ENCODE results near the gene GMDS.

Gene GMDS

DNA sequence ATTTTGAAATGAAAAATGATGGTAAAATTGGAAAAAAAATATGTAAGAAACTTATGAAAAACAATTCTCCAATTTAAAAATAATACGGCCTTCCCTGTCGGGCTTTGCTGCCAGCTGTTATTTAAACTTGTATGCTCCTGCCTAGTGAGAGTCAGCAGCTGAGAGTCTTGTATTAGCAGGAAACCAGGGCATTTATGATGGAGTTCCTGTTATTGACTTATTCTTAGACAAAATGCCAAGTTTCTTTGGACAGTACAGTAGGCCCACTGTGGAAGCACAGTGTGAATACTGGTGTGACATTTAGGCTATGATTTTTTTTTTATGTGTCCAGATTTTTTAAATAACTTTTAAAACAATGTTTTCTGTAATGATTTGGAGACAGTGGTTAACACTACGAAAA, 42.1 kb downstream of the GMDS start:
- no peak for DNase-seq

DNA sequence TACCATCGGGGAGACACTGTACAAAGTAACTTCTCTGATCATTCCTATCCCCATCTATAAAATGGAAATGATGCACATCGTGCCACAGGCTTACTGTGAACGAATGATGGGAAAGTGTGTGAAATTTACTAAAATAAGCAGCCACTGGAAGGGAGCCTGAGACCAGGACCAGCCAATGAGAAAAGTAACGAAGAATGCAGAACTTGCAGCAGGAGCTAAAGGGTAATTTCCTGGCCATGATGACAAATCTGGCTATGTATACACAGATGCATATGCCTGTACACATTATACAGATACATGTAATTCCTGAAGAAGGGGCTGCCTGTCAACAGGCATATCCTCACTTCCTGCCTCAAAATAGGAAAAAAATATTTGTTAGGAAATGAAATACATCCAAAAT, 47.4 kb downstream of the GMDS start:
- DNase-seq = no peak

DNA sequence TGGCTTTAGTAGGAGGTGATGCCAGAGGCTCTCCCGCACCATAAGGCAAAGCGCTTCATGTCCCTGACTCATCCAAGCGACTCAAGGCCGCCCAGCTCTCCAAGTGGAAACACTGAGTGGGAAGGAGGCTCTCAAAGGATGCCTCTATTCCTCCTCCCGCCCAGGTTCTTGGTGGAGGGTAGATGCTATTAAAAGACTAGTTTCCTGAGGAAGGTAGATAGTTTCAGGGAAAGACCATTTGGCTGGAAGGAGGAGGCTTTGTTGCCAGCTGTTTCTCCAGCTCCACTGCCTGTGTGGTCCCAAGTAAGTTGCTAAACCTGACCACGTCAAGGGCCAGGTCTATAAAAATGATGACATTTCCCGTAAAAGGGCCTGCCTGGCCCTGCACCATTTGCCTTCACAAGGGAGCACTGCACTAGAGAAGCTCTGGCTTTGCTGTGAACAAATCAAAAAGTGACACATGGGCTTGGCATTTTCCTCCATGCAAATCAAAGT, 48.2 kb downstream of the GMDS start:
- DNase-seq = no peak

DNA sequence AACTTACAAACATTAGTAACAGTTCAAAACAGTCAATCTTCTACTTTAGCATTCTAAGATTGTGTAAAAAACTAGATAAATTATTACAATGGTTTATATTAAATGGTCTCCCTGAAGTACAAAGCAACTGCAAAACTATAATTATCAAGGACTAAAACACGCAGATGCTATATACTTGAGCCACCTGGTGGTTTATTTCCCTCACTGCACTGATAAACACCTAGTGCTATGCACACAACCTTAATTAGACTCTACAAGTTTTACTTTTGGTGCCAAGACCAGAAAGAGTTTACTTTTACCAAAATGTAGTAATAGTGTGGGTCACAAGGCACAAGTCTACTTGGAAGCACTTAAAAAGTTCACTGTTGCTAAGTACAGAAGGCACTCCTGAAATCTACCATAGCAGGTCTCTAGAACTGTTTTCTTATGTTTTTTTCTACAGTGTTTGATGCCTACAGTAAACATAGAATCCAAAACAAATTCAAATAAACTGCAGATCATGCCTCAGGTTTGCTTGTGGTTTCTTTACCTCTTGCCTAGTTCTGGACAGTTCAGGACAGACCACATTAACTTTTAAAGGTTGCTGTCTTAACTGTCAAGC, 49.2 kb downstream of the GMDS start:
- no peak for DNase-seq

DNA sequence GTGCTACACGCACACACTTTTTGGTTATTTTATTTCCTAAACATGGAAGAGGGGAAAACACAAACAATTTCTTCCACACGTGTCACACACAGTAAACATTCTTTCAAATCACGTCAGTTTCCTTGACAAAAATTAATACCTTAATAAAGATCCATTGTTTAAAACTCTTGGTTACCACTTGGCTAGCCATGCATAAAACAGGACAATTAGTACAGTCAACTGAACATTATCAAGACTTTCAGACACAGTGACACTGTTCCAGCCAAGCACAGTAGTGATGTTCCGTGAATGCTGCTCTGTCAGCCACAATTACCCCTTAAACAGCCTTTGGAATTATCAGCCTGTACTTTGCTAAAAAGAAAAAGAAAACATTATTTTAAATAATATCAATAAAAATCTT, 50.8 kb downstream of the GMDS start:
- no peak for DNase-seq

DNA sequence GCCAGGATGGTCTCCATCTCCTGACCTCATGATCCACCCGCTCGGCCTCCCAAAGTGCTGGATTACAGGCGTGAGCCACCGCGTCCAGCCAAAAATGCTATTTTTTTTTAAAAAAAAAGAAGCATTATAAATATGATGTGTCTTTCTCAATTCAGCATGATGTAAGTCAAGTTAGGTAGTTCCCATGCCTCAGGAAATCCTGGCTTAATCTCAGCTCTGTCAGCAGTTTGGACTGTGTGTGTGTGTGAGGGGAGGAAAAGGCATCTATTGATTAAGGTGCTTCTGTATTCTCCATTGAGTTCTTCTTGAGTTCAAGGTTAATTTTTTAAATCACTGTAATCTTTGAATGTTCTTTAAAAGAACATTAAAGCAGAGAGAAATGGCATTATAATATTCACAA, 51.5 kb downstream of the GMDS start:
- no peak for DNase-seq

DNA sequence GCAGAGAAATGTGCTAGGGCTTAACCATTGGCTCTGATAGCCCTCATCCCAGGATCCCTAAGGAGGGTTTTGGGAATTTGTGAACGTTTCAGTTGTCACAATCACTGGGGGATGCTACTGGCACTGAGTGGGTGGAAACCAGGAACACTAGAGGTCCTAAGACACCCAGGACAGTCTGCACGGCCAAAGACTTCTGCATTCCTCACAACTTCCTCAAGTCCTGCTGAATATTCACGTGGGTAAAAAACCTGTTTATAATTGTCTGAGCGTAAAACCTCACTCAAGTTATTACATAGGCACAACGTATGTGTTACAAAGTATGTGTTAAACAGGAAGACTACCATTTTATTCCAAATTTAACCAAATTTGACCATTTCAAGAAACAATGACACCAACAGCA, 52.4 kb downstream of the GMDS start:
- no peak for DNase-seq

DNA sequence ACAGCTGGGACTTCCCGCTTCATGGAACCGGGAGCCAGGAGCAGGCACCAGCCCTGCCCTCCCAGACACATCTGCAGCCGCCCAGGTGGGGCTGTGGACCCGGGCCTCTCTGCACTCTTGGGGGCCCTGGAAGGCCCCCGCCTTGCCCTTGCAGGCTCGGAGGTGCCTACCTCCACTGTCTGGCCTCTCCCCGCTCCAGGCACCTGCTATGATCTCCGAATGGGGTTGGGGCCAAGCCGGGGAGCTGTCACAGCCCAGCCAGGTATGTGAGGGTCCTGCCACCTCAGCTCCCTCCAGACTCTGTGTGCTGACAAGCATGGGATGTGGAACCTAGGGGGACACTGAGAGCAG, 54.0 kb downstream of the GMDS start:
- no peak for DNase-seq

DNA sequence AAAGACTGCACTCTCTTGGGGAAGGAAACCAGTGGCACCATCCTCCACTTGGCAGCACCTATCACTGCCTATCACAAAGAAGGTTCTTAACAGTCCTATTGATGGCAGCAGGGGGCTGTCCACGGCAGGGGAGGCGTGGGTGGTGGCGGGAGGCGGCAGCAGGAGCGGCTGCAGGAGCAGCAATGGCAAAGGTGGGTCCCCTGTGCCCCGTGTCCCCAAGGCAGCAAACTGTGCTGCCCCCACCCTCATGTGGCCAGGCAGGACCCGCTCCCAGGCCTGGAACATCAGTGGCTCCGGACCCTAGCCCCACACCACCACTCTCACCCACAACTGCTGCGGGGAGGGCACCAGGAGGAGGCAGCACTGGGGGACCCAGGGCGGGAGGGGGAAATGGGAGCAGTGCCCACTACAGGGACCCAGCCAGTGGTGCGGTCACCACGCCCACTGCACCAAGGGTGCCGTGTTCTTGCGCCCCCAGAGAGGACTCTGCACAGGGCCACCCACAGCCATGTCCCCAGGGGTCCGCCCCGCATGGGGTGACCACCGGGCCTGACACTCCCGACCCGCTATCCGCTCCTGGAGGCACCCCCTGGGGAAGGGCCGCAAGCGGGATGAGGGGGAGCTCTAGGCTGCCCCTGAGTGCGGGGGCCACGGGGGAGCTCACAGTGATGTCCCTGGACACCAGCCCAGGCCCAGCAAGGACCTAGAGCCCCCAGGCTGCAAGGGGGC, 54.6 kb downstream of the GMDS start:
- DNase-seq = no peak

DNA sequence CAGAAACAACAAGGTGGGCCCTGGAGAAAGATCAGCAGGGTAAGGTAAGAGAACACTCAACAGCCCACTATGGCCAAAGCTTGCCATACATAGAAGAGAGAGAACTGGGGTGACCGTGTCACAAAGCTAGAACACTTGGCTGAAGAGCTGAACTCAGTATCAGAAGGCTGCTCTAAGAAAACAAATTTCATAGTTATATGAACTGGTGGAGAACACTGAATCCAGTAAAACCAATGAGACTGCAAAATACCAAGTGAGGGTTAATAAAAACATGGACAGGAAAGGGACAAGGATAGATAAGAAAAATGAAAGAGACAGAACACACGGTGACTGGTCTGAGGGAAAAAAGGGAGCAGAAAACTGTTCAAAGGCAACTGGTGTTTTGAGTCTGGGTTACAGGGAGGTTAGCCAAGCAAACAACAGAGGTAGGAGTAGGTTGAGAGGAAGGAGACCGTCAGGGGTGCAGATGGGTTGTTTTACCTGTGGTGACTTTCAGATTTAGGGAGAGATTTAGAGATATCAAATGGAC, 56.5 kb downstream of the GMDS start:
- no peak for DNase-seq

DNA sequence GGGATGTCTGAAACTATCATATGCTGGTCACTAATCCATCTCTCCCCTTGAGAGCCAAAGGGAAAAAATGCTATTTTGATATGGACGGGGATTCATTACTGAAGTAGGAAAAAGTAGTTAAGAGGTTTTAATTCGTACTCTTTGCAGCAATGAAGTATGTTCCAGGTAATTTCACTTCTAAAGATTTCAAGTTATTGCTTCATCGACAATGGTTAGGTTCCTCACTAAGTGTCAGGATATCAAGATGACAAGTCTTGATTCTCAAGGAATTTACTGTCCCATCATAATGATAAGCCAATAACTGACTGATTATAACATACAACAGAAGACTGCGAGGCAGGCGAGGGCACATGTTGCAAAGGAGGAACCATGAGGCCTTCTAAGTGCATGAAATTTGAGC, 57.0 kb downstream of the GMDS start:
- no peak for DNase-seq

DNA sequence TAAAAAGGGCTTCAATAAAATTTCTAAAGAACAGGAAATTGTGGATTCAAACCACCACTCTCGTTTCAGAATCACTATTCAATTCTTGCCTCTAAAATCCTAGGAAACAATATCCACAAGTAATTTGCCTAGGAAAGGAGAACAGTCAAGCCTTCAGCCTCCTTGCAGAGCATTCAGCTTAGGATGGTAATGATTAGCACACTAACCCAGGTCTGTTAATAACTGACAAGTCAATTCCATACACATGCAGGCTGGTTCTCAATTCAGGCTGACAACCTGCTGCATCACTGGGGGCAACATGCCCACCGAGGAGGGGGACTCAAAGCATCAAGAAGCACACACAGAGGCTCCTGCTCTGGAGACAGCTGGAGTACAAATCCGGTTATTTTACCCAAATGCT, 57.6 kb downstream of the GMDS start:
- no peak for DNase-seq

DNA sequence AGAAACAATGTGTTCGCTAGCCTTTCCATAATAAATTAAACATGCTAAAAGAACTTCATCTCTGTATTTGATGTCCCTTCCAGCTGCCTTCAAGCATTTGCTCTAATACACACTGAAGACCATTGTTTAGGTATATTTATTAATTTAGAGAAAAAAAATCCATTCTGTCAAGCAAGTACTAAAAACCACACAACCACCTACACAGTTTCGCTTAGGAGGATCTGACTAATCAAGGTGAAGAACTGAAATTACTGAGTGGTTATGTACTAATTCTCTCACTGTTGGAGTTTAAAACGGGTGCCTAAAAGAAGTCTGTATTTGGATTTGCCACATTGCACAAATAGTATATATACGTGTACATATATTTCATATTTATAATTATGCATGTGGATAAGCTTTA, 58.9 kb downstream of the GMDS start:
- DNase-seq = no peak

DNA sequence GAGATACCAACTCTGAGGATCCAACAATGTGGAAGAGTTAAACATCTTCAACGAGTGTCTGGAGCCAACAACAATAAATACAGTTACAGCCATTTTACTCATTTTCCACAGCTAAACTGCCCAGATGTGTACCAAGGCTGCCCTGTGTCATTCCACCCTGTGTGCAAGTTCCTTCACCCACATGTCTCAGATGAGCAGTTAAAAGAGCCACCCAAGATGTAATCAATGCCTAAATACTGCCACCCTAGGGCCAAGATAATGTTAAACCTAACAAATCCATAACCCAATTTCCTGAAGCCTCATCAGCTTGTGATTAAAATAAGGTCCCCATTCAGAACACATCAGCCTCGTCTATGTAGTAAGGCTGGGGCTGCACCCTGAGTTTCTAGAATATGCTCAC, 59.9 kb downstream of the GMDS start:
- no peak for DNase-seq

DNA sequence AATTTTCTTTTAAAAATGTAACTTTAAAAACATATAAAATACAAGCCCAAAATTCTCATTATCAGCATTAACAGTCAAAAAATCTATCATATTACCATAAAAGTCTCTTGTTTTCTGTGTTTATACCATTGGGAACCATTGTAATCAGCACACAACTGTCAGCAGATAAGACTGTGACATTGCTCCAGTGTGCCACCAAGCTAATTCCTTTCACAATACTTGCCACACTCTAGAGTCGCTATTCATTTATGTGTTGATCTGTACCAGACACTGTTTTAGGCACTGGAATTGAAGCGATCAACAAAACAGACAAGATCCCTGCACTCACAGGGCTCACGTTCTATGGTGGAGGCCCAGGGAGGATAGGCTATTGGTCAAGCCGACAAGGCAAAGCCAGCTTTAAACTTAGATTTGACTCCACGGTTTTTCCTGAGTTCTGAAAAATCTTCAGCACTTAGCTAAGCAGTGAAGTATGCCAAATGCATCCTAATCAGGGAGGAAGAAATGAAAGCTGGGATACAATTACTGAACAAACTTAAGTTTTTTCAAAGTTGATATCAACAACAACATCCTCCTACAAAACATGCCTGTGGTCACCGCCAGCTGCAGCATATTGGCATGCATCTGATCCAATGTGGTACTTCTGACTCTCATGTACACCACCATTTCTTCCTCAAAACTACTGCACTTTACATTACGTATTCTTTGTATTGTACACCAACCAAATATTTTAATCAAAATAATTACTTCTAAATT, 60.5 kb downstream of the GMDS start:
- no peak for DNase-seq

DNA sequence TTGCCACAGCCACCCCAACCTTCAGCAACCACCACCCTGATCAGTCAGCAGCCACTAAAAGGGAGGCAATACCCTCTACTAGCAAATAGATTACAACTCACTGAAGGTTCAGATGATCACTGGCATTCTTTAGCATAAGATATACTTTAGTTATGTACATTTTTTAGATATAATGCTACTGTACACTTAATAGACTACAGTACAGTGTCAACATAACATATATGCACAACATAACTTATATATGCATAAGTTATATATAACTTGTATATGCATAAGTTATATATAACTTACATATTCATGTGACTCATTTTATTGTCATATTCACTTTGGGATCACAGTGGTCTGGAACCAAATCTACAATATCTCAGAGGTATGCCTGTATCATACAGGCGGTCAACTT, 61.7 kb downstream of the GMDS start:
- DNase-seq = no peak

DNA sequence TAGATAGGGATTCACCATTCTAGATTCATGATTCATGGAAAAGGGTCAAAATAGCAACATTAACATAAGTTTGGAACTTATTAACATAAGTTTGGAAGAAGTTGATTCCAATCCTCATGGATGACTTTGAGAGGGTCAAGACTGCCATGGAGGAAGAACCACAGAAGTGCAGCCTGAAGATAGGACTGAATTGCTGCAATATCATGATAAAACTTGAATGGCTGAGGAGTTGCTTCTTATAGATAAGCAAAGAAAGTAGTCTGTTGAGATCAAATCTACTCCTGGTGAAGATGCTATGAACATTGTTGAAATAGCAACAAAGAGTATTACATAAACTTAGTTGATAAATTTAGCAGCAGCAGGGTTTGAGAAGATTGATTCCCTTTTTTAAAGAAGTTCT, 62.2 kb downstream of the GMDS start:
- DNase-seq = no peak

DNA sequence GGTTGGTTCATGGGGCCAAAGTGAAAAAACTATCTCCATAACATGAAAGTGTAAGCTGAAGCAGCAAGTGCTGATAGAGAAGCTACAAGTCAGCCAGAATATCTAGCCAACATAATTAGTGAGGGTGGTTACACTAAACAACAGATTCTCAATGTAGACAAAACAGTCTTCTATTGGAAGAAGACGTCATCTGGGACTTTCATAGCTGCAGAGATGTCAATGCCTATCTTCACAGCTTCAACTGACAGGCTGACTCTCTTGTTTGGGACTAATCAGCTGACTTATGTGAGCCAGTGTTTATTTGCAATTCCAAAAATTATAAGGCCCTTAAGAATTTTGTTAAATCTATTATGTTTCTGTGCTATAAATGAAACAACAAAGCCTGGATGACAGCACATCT, 63.2 kb downstream of the GMDS start:
- no peak for DNase-seq

DNA sequence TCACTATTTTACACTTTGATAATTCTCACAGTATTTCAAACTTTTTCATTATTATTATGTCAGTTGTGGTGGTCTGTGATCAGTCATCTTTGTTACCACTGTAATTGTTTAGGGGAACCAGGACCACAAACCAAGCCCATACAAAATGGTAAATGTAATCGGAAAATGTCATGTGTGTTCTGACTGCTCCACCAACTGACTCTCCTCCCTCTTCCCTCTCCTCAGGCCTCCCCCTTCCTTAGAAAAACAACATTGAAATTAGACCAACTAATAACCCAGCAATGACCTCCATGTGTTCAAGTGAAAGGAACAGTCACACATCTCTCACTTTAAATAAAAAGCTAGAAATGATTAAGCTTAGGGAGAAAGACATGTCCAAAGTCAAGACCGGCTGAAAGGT, 63.8 kb downstream of the GMDS start:
- DNase-seq = no peak

DNA sequence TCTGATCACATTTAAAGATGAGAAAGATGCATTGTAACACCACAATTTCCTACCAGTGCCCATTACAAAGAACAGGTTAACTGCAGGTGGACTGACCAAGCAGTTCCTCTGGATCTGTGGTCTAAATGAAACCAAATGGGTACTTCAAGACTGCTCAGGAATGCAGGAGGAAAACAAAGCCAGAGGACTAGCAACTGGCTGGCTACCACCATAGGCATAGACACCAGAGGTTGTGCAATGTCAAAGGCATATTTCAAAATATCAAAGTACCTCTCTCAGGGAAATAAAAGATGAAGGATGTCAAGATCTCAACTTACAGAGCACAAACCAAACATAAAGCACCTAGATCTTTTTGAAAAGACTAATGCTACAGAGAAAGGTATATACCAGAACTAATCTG, 65.5 kb downstream of the GMDS start:
- DNase-seq = no peak

DNA sequence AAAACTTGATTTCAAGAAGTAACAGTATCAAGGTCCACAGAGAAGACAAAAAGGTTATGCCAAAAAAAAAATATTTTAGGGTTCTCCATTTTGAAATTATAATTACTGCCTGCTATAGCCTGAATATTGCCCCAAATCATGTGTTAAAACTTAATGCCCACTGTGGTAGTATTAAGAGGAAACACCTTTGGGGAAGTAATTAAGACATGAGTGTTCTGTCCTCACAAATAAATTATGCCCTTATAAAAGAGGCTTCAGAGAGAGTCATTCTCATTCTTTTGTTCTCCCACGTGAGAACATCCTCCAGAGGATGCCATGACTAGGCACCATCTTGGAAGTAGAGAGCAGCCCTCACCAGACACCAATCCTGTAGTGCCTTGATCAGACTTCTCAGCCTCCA, 66.2 kb downstream of the GMDS start:
- no peak for DNase-seq

DNA sequence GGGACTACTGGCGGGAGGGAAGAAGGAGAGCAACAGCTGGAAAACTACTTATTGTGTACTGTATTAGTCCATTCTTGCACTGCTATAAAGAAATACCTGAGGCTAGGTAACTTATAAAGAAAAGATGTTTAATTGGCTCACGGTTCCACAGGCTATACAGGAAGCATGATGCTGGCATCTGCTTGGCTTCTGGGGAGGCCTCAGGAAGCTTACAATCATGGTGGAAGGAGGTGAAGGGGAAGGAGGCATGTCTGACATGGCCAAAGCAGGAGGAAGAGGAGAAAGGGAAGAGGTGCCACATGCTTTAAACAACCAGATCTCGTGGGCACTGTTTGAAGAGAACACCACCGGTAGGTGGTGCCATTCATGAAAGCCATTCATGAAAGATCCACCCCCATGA, 67.3 kb downstream of the GMDS start:
- DNase-seq = no peak

DNA sequence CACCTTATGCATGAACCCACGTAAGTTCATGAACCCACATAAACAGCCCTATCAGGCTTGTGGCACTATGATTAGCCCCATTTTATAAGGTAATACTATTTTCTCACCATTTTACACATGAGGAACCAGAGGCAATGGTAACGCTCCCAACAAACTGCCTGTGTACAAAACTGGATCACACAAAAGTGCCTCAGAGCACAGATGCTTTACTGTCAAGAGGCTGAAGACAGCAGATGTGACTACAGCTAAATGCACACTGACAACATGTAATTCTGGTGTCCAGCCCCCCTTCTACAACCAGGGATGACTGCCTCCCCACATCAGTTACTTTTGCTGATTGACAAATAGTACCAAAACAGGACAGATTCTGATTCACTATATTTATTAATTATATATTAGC, 69.6 kb downstream of the GMDS start:
- DNase-seq = no peak
